ENCODE measurements around the gene PRDM10.
"Not testable (repeated sequence)": the region's sequence is repeated elsewhere in the genome, so short reads cannot be mapped to it uniquely, and the experiment has no call there.

Gene PRDM10

GRCh38 chr11:129974237-129974636 lies 28.4 kb downstream of the PRDM10 start:
- no peak for DNase-seq

DNA sequence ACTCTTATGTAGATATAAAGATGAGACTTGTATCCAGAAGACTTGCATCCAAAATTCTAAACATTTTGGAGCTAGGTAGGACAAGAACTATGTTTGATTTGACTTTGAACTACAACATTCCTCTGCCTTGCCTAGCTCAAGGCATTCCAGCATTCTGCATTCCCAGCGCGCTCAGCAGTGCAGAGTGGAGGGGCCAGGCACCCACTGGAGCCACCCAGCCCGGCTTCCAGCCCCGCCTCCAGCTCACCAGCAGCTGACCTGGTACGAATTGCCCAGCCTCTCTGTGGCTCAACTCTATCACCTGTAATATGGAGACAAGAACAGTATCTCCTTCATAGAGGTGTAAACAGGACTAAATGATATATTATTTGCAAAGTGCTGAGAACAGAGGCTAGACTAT lies 28.8 kb downstream of the PRDM10 start:
- DNase-seq: no peak

GRCh38 chr11:129973068-129973467 lies 29.6 kb downstream of the PRDM10 start:
- no peak for DNase-seq

GRCh38 chr11:129972611-129973010 lies 30.0 kb downstream of the PRDM10 start:
- no peak for DNase-seq

DNA sequence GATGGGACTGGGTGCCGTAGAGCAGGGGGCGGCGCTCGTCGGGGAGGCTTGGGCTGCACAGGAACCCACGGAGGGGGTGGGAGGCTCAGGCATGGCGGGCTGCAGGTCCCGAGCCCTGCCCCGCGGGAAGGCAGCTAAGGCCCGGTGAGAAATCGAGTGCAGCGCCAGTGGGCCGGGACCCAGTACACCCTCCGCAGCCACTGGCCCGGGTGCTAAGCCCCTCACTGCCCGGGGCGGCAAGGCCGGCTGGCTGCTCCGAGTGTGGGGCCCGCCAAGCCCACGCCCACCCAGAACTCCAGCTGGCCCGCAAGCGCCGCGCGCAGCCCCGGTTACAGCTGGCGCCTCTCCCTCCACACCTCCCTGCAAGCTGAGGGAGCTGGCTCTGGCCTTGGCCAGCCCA lies 30.8 kb downstream of the PRDM10 start:
- not testable (repeated sequence) for DNase-seq

- DNase-seq: no peak
Observed at GRCh38 chr11:129969920-129970319, 32.7 kb downstream of the PRDM10 start.

- DNase-seq: no peak
Observed at GRCh38 chr11:129968591-129969419, 33.8 kb downstream of the PRDM10 start.

DNA sequence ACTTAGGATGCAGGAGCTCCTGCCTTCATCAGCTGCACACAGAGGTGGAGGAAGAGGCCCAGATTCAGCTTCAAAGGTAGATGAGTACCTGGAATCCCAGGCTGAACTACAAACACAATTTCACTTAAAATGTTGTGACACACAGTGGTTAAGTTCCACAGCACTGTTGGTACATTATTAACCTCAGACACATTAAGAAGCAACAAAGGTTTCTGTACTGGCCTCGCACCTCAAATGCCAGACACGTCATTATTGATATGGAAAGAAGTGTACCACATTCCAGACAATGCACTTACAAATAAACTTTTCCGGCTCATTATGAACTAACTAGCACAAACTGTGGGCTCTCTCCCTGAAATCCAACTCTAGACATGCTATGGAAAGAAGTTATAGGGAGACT lies 34.6 kb downstream of the PRDM10 start:
- DNase-seq: no peak

GRCh38 chr11:129965248-129965647 lies 37.4 kb downstream of the PRDM10 start:
- DNase-seq: no peak

DNA sequence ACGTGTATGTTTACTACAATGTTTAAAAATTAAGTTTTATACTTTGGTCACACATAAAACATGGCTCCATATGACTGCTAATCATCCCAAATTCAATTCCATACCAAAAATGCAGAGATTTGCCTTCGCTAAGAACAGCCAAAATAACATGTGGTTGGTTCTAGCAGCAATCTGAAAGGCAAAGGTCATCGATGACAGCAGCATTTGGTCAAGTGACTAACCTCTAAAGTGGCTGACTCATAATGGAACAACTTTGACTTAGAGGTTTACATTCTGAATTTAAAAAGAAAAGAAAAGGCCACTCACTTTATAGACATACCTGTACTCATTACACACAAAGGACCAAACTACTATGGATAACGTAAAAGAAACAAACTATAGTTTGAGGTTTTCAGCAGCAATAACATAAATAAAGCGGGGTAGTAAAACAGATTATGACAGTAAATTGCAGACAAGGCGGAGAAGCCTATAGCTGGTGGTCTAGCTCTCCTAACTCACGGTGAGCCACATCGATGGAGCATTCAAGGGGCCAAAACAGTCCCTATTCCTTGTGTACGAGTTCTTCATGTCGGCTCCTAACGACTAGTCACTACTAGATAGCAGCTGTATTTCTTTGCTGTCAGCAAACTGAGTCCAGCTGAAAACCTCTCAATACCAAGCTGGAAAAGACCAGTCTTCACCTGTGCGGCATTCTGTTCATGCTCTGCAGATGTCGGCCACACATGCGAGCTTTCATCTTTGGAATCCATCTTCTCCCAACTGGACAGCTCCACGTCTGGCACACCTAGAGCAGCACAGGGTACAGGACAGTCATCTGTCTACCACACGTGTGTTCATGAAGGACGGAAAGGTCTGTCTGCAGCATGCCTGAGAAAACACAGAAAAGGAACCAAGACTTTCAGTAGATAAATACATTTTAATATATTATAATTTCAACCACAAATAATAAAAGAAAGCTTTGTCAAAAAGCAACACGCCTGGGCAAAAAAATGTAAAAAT lies 42.1 kb downstream of the PRDM10 start:
- no peak for DNase-seq

DNA sequence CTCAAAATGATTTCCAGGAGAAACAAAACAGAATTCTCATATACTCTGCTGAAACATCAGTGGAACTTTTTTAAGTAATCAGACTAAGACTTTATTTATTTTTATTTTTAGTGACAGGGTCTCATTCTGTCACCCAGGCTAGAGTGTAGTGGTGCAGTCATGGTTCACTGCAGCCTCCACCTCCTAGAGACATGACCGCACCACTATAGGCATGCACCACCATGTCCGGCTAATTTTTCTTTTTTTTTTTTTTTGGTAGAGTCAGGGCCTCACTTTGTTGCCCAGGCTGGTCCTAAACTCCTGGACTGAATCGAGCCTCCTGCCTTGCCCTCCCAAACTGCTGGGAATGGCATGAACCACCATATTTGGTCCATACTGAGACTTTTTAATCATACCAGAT lies 42.9 kb downstream of the PRDM10 start:
- no peak for DNase-seq

- DNase-seq: no peak
Observed at GRCh38 chr11:129955282-129955681, 47.4 kb downstream of the PRDM10 start.

- DNase-seq: not testable (repeated sequence)
Observed at GRCh38 chr11:129954703-129955102, 47.9 kb downstream of the PRDM10 start.

GRCh38 chr11:129951866-129952262 lies 50.8 kb downstream of the PRDM10 start:
- no peak for DNase-seq

DNA sequence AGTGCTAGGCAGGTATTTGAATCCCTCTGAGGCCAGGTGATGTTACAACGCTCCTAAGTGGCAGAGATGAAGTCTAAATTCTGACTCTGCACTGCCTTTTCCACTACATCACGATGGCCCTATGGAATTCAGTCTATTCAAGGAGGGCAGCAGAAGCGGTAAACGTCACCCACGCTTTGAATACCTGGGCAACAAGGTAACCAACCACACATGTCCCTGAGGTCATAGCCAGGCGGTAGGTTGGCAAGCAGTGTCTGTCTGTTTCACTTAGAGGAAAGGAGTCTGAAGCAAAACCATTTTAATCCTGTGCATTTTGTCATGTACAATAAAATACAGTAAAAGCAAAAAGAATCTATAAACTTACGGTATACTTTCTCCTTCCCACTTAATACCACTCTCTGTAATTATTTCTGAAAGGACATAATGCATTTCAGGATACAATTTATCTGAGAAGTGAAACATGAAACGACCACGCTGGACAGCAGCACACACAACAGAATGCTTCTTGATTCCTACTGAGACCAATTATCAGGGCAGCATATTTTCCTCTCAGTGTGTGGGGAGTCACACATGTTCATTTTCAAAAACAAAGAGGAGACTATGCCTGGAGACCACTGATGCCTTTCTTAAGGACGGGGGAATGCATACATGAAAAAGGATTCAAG lies 51.3 kb downstream of the PRDM10 start:
- no peak for DNase-seq

DNA sequence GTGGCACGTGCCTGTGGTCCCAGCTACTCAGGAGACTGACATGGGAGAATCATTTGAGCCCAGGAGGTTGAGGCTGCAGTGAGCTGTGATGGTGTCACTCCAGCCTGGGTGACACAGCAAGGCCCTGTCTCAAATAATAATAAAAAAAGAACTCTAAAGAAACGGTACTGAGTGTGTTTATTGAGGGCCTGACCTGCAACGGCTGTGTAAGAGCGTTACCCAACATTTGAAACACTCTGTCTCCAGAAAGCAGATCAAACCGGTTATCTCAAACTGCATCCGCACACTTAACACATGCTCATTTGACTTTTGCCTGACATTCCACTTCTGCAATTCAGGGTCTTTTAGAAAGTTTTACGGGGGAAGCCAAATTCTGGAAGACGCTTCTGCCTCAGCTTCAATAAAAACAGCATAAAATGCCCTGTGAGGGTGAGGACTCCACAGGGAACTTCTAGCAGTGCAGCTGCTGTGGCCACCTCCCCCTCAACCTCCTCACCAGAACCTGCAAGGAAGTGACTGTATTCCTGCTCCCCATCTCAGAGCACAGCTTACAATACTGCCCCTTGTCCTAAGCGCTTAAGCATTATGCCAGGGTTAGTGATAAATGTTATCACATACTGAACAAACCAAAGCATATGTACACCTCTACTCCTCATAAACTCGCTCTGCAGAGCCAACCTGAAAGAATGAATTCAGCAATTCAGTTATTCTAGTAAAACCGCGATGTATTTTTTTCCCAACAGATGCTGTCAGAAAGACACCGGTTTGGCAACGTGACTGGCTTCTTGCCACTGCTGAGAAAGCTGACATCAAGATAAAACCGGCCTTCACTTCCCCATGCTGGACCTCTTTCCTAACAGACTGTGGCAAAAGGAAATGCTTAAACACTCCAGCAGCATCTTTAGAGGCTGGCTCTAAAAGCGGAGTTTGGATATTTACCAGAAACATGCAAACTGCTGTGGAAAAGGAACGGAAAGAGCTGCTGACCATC lies 52.2 kb downstream of the PRDM10 start:
- DNase-seq: no peak

DNA sequence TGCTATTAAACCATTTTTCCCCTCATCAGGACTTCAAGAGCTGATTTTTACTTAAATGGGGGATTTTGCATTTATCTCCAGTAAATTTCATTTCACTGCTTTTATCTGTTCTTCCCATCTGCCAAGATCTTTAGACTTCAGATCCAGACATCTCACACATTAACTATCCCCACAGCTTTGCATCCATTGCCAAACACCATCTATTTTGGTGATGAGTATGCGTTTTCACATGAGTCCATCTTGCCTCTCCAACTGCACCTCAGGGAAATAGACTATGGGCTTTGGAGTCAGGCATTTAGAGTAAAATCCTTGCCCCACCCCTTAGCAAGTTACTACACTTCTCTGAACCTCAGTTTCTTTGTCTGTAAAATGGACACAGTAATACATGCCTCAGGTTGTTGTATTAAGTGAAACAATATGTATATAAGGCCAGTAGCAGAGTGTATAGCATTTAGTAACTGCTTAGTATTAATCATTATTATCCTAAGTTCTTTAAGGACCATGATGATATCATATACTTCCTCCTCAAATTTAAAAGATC lies 53.6 kb downstream of the PRDM10 start:
- DNase-seq: no peak

GRCh38 chr11:129947474-129947873 lies 55.2 kb downstream of the PRDM10 start:
- DNase-seq: no peak

- no peak for DNase-seq
Observed at GRCh38 chr11:129946965-129947364, 55.7 kb downstream of the PRDM10 start.

GRCh38 chr11:129946256-129946655 lies 56.4 kb downstream of the PRDM10 start:
- no peak for DNase-seq

- DNase-seq: no peak
Observed at GRCh38 chr11:129945373-129945772, 57.3 kb downstream of the PRDM10 start.

- no peak for DNase-seq
Observed at GRCh38 chr11:129944696-129945095, 57.9 kb downstream of the PRDM10 start.

All from activated CD8-positive, alpha-beta memory T cell treated with anti-CD3 and anti-CD28 coated beads for 24 hours (primary cell).